Measurements from ENCODE around the gene SLC25A51. TPM values are rescaled to one million over a fixed set of nuclear protein-coding genes. Genes with fewer than 3 reads are reported as not detected.
"Not testable (repeated sequence)": the region's sequence is repeated elsewhere in the genome, so short reads cannot be mapped to it uniquely, and the experiment has no call there.

The SLC25A51 gene
- total and polyA plus RNA-seq, 12 donors = 7.0 to 26.5 (median 19.9) TPM

DNA sequence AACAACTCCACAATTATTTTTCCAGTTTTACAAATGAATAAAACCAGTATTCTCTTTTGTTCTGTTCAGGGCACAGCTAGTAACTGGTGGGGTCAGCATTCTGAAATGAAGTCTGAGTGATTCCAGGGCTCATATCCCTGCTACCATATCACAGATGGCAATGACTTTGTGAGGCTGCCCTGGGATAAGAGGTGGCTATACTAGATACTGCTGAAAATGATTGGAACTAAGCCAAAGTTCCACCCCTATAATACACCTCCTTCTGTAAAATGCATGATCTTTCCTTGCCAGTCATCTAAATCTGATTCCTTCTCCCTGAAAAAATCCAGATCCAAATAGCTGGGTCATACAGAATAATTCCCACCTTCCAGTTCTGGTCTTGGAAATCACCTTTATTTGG, 14.4 kb downstream of the SLC25A51 start:
- ATAC-seq = no peak
- intact Hi-C loops (cut with DNase I) = no loop called here
- Histone ChIP-seq H3K9me3 (no peaks in the 10 kb centered on the region), H3K4me1 (no peaks in the 10 kb centered on the region), H3K36me3 (peaks cover 0 to 79% (median 16%) of the 10 kb centered on the region in 9 donors), H3K27me3 (no peaks in the 10 kb centered on the region), H3K4me3 (no peak overlapping the region), H3K27ac (no peak overlapping the region)
- TF ChIP-seq, protein P1, sequence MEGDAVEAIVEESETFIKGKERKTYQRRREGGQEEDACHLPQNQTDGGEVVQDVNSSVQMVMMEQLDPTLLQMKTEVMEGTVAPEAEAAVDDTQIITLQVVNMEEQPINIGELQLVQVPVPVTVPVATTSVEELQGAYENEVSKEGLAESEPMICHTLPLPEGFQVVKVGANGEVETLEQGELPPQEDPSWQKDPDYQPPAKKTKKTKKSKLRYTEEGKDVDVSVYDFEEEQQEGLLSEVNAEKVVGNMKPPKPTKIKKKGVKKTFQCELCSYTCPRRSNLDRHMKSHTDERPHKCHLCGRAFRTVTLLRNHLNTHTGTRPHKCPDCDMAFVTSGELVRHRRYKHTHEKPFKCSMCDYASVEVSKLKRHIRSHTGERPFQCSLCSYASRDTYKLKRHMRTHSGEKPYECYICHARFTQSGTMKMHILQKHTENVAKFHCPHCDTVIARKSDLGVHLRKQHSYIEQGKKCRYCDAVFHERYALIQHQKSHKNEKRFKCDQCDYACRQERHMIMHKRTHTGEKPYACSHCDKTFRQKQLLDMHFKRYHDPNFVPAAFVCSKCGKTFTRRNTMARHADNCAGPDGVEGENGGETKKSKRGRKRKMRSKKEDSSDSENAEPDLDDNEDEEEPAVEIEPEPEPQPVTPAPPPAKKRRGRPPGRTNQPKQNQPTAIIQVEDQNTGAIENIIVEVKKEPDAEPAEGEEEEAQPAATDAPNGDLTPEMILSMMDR (IDR thresholded peaks at IDR 0.05) = no peak
- DNase-seq = no peak

DNA sequence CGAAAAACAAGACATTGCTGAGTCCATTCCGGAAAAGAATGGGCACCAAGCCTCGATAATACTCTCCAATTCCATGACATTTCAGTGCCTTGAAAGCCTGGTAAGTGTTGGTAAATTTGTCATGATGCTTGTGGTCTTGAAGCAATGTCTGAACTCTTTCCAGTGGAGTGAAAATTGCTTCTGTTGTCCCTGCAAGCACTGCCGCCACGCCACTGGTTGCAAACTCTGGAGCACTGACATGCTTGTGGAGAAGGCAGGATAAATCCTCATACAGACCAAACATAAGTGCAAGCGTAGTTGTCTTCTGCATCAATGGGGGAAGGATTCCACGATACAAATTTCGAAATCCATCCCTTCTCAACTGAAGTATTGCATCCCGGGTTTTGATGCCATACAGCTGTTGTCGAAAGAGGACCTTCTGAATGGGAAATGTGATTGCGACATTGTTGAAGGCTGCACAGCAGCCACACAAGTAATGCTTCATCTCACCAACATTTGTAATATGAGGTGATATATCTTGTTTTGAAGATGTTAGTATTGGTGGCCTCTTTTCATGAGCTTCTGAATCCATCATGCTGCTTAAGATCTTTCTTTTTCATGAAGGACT, 15.8 kb downstream of the SLC25A51 start:
- not testable (repeated sequence) for DNase-seq
- peaks cover 0 to 69% (median 12%) of the 10 kb centered on the region in 9 donors for H3K36me3 ChIP-seq

DNA sequence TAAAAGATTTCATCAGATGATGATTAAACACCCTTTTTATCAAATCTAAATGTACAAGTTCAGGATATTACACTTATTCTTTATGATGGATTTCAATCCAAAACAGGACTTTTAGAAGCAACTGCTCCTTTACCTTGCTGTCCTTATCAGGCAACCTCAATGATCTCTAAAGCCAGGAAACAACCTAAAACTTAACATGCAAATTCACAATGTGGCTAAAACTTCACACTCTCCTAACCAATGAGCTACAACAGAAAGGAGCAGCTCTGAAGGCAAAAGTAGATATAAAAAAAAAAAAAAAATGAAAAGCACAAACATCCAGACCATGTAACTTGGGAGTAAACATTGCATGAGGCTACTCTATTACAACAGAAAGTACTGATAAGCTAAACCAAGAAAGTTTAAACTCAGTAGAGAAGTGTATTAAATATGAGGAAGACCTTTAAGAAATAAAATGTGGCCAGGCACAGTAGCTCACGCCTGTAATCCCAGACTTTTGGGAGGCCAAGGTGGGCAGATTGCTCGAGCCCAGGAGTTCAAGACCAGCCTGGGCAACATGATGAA, 22.9 kb downstream of the SLC25A51 start:
- peaks cover 0 to 7% (median 0%) of the 10 kb centered on the region in 11 donors for H3K9me3 ChIP-seq
- TF ChIP-seq, protein P1 (IDR thresholded peaks at IDR 0.05) = no peak
- DNase-seq (no peak), ATAC-seq (no peak)
- no peak overlapping the region for H3K4me3 ChIP-seq
- no peaks in the 10 kb centered on the region for H3K27me3 ChIP-seq
- no peaks in the 10 kb centered on the region for H3K4me1 ChIP-seq
- peaks cover 0 to 66% (median 4%) of the 10 kb centered on the region in 9 donors for H3K36me3 ChIP-seq
- H3K27ac ChIP-seq = no peak overlapping the region
- intact Hi-C loops (cut with DNase I) = no loop called here
- 97 to 100% methylated on average over 2 of the region's 2 CpGs for WGBS, 2 donors

More for the DNA sequence above, 15.8 kb downstream of the SLC25A51 start:
- H3K4me3 ChIP-seq; H3K4me1 ChIP-seq; ATAC-seq; intact Hi-C loops (cut with DNase I); H3K9me3 ChIP-seq; H3K27me3 ChIP-seq; H3K27ac ChIP-seq: not testable (repeated sequence)
- 83 to 89% methylated on average over 11 of the region's 11 CpGs for WGBS, 2 donors

DNA sequence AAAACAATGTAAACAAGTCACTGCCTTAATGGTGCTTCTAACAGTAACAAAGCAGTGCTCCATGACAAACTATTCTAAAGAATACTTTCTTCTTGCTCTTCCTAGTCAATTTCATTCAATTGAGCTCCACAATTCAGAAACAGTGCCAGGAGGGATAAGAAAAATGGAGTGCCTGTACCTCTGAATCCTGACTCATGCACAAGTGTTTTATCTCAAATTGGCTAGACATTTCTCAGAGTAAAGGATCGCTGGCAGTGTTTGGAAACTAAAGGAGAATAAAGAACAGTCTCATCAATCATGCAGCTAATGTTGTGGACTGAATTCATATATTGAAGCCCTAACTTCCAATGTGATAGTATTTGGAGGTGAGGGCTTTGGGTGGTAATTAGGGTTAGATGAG, 27.6 kb downstream of the SLC25A51 start:
- H3K4me3 ChIP-seq = no peak overlapping the region
- ATAC-seq (no peak), DNase-seq (no peak)
- no peak overlapping the region for H3K27ac ChIP-seq
- peaks cover 0 to 46% (median 4%) of the 10 kb centered on the region in 9 donors for H3K36me3 ChIP-seq
- H3K27me3 ChIP-seq = no peaks in the 10 kb centered on the region
- WGBS, 2 donors = 91 to 94% methylated on average over 1 of the region's 1 CpG
- TF ChIP-seq, protein P1 (IDR thresholded peaks at IDR 0.05) = no peak
- intact Hi-C loops (cut with DNase I) = loop anchor here in 1 of 10 donors (10.0 kb wide), 1 partner anchor 418 kb away; no protein-coding TSS in a partner anchor
- no peaks in the 10 kb centered on the region for H3K4me1 ChIP-seq
- peaks cover 0 to 7% (median 0%) of the 10 kb centered on the region in 11 donors for H3K9me3 ChIP-seq

DNA sequence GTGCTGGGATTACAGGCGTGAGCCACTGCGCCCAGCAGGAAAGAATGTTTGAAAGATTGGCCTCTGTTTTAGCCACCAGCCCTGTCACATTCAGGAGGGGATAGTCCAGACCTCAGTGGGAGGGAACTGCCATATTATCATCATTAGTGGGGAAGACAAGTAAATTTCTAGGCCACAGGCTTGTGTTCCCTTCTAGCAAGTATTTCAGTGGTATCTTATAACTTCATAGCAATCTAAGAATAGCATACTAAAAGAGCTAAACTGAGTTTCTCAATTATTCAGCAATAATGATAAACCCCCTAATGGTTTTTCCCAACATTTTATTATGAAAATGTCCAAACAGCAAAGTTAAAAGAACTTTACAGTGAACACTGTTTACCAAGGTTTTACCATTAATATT, 30.0 kb downstream of the SLC25A51 start:
- Histone ChIP-seq H3K9me3 (peaks cover 0 to 7% (median 0%) of the 10 kb centered on the region in 11 donors), H3K36me3 (peaks cover 0 to 27% (median 3%) of the 10 kb centered on the region in 9 donors), H3K4me3 (no peak overlapping the region), H3K4me1 (no peaks in the 10 kb centered on the region), H3K27me3 (no peaks in the 10 kb centered on the region), H3K27ac (no peak overlapping the region)
- intact Hi-C loops (cut with DNase I) = loop anchor here in 1 of 10 donors (10.0 kb wide), 1 partner anchor 421 kb away; no protein-coding TSS in a partner anchor
- ATAC-seq = no peak
- TF ChIP-seq, protein P1 (IDR thresholded peaks at IDR 0.05) = no peak
- no peak for DNase-seq
- 87 to 94% methylated on average over 2 of the region's 2 CpGs for WGBS, 2 donors
